Measurements from ENCODE around the gene TAS2R1. TPM values are rescaled to one million over a fixed set of nuclear protein-coding genes. Genes with fewer than 3 reads are reported as not detected.

Gene TAS2R1
- total RNA-seq, 1 donor, result not detected

DNA sequence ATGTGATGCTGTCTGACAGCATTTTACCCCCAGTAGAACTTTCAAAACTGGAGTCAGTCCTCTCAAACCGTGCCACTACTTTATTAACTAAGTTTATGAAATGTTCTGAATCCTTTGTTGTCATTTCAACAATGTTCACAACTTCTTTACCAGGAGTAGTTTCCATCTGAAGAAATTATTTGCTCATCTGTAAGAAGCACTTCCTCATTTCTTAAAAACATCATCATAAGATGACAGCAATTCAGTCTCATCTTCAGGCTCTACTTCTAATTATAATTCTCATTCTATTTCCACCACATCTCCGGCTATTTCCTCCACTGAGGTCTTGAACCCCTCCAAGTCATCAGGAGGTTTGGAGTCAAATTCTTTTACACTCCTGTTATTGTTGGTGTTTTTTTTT is 2.3 kb upstream of the TAS2R1 start:
- H3K4me1 ChIP-seq (ENCODE audit: insufficient read depth, low read length), result no peaks in the 10 kb centered on the region
- H3K27me3 ChIP-seq (ENCODE audit: insufficient read depth, low read length), result no peaks in the 10 kb centered on the region
- peaks cover 6% of the 10 kb centered on the region for H3K9me3 ChIP-seq (ENCODE audit: low read depth, low read length)
- no peak overlapping the region for H3K4me3 ChIP-seq (ENCODE audit: low read length)

DNA sequence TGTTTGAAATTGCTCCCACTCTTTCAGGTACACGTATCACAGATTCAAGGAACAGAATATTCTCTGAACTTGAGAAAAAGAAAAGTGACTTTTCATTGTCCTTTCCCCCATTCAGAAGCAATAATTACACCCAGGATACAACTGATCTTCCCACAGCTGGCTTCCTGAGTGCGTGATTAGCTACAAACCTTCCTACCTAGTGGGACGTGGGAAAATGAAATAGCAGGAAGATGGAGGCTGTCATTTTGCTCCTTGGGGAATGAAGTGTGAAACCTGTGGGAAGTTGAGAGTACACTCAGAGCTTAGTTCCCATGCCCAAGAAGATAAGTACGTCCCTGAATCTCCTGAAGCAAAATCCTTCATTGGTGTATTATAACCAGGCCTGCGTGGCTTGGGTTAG is 2.6 kb downstream of the TAS2R1 start:
- no peaks in the 10 kb centered on the region for H3K27me3 ChIP-seq (ENCODE audit: insufficient read depth, low read length)
- H3K9me3 ChIP-seq (ENCODE audit: low read depth, low read length), result no peaks in the 10 kb centered on the region
- no peak overlapping the region for H3K4me3 ChIP-seq (ENCODE audit: low read length)
- H3K4me1 ChIP-seq (ENCODE audit: insufficient read depth, low read length), result no peaks in the 10 kb centered on the region

DNA sequence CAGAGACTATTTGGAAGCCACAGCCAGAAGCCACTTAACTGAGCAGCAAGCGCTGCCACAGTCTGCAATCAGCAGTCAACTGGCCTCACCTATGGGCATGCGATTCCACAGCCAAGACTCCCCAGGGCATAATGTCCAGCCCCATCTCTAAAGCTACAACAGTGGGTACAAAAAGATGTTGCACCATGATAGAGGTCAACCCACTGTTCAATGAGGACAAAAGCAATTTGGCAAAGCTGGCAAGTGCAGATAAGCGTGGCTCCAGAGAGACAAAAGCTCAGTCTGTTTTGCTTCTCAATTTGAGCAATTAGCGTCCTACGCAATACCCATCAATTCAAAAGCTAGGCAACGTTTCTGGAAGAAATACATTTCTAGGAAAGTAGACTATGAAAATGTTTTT is 3.2 kb downstream of the TAS2R1 start:
- H3K9me3 ChIP-seq (ENCODE audit: low read depth, low read length), result no peaks in the 10 kb centered on the region
- H3K27me3 ChIP-seq (ENCODE audit: insufficient read depth, low read length), result no peaks in the 10 kb centered on the region
- H3K4me1 ChIP-seq (ENCODE audit: insufficient read depth, low read length), result no peaks in the 10 kb centered on the region
- H3K4me3 ChIP-seq (ENCODE audit: low read length), result no peak overlapping the region

- Histone ChIP-seq H3K9me3 (ENCODE audit: low read depth, low read length) (no peaks in the 10 kb centered on the region), H3K4me3 (ENCODE audit: low read length) (no peak overlapping the region), H3K27me3 (ENCODE audit: insufficient read depth, low read length) (no peaks in the 10 kb centered on the region), H3K4me1 (ENCODE audit: insufficient read depth, low read length) (no peaks in the 10 kb centered on the region)
Measured at GRCh38 chr5:9625731-9626130, 4.4 kb downstream of the TAS2R1 start.

DNA sequence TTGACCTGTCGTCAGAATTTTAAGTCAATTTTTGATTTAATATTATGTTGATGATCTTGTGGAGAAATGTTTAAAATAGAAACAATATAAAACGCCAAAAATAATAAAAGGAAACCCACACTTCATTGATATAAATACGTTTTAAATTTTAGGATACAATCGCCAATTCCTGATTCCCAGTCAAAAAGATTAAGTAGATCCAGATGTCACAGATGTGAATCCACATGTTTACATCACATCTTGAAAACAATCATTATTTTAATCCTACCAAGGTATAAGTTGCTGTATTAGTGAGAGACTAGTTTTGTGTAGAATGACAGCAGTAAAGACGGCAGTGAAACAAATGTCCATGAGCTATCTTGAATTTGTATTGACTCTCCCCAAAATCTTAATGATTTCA is 4.9 kb downstream of the TAS2R1 start:
- Histone ChIP-seq H3K9me3 (ENCODE audit: low read depth, low read length) (no peaks in the 10 kb centered on the region), H3K4me1 (ENCODE audit: insufficient read depth, low read length) (no peaks in the 10 kb centered on the region), H3K4me3 (ENCODE audit: low read length) (no peak overlapping the region), H3K27me3 (ENCODE audit: insufficient read depth, low read length) (no peaks in the 10 kb centered on the region)

DNA sequence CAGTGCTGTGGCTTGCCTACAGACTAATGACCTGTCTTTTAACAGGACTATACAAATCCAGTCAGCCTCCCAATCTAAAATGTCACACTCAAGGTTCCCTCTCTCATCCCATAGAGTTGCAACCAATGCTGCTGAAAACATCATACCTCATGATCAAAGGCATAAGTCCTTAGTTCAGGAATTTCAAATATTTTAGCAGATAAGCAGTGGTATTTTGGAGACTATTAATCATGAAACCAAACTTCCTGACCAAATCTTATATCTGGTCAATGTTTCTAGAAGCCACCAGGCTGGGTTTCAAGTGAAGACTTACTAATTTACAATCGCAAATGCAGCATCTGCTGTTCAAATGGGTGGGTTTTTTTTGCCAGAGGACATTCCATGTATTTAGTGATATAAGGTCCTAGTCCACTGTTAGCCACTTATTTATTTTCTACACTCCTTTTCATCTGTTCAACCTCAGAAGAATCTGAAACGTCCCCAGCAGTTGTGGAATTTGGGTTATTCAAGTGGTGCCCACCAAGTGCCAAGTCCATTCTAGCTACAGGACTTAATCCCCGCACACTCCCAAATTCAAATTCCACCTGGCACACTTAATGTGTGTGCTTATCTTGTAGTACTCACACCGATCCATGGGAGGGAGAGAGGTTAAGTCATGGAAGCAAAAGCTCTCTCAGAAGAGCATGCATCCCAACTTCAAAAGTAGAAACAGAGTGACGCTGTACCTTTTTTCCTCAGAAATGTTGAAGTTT is 5.8 kb downstream of the TAS2R1 start:
- Histone ChIP-seq H3K4me1 (ENCODE audit: insufficient read depth, low read length) (no peaks in the 10 kb centered on the region), H3K9me3 (ENCODE audit: low read depth, low read length) (no peaks in the 10 kb centered on the region), H3K27me3 (ENCODE audit: insufficient read depth, low read length) (no peaks in the 10 kb centered on the region), H3K4me3 (ENCODE audit: low read length) (no peak overlapping the region)

- H3K27me3 ChIP-seq (ENCODE audit: insufficient read depth, low read length), result no peaks in the 10 kb centered on the region
- no peaks in the 10 kb centered on the region for H3K4me1 ChIP-seq (ENCODE audit: insufficient read depth, low read length)
- no peak overlapping the region for H3K4me3 ChIP-seq (ENCODE audit: low read length)
- no peaks in the 10 kb centered on the region for H3K9me3 ChIP-seq (ENCODE audit: low read depth, low read length)
Measured at GRCh38 chr5:9623661-9624060, 6.5 kb downstream of the TAS2R1 start.

GRCh38 chr5:9622971-9623421 is 7.2 kb downstream of the TAS2R1 start:
- no peak overlapping the region for H3K4me3 ChIP-seq (ENCODE audit: low read length)
- H3K27me3 ChIP-seq (ENCODE audit: insufficient read depth, low read length), result no peaks in the 10 kb centered on the region
- no peaks in the 10 kb centered on the region for H3K9me3 ChIP-seq (ENCODE audit: low read depth, low read length)
- no peaks in the 10 kb centered on the region for H3K4me1 ChIP-seq (ENCODE audit: insufficient read depth, low read length)

GRCh38 chr5:9621379-9621903 is 8.7 kb downstream of the TAS2R1 start:
- Histone ChIP-seq H3K4me1 (ENCODE audit: insufficient read depth, low read length) (no peaks in the 10 kb centered on the region), H3K4me3 (ENCODE audit: low read length) (no peak overlapping the region), H3K9me3 (ENCODE audit: low read depth, low read length) (no peaks in the 10 kb centered on the region), H3K27me3 (ENCODE audit: insufficient read depth, low read length) (no peaks in the 10 kb centered on the region)

- Histone ChIP-seq H3K27me3 (ENCODE audit: insufficient read depth, low read length) (no peaks in the 10 kb centered on the region), H3K9me3 (ENCODE audit: low read depth, low read length) (no peaks in the 10 kb centered on the region), H3K4me3 (ENCODE audit: low read length) (no peak overlapping the region), H3K4me1 (ENCODE audit: insufficient read depth, low read length) (no peaks in the 10 kb centered on the region)
Measured at GRCh38 chr5:9619331-9620092, 10.6 kb downstream of the TAS2R1 start.

DNA sequence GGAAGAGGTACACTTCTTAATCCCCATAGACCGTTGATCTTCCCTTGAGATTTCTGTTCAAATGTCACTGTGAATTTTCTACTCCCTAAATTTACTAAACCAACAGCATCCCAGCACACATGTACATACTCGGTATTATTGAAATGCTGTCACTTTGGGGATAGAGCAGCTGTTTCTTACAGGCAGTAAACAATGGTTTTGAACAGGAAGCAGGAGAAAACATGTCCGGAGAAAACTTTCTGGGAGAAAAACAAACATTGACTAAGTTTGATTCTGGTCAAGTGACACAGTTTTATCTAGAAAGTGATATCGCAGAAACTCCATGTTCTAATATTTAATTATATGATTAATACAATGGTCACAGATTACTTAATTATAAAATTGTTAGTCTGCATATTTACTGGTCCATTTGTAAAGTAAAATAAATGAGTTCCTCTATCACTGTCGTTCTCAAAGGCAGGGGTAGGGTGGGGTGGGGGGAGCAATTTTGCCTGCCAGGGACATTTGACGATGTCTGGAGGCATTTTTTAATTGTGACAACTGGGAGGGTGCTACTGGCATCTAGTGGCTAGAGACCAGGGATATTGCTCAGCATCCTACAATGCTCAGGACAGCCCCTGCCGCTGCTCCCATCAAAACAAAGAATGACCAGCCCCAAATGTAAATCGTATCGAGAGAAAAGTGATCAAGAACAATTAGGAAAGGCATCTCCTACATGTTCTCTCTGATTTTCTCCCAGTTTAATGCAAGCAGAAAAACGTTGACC is 12.2 kb downstream of the TAS2R1 start:
- Histone ChIP-seq H3K4me3 (ENCODE audit: low read length) (no peak overlapping the region), H3K27me3 (ENCODE audit: insufficient read depth, low read length) (no peaks in the 10 kb centered on the region), H3K9me3 (ENCODE audit: low read depth, low read length) (no peaks in the 10 kb centered on the region), H3K4me1 (ENCODE audit: insufficient read depth, low read length) (no peaks in the 10 kb centered on the region)

DNA sequence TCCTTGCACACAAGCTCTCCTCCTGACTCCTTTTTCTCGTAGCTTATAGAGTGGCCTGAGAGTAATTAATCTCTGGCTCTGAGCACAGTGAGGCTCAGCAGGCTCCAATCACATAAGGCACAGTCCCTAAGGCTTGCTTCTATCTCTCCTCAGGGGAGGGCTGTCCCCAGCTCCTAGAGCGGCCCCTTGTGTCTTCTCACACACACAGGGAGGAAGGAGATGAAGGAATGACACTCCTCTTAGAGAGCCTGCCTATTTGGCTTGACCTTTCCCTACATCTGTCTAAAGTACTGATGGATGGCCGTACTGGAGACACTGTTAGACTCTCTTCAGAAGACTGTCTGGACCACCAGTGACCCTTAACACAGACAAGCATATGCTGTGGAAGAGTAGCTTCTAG is 12.9 kb downstream of the TAS2R1 start:
- no peaks in the 10 kb centered on the region for H3K9me3 ChIP-seq (ENCODE audit: low read depth, low read length)
- no peak overlapping the region for H3K4me3 ChIP-seq (ENCODE audit: low read length)
- no peaks in the 10 kb centered on the region for H3K27me3 ChIP-seq (ENCODE audit: insufficient read depth, low read length)
- no peaks in the 10 kb centered on the region for H3K4me1 ChIP-seq (ENCODE audit: insufficient read depth, low read length)

GRCh38 chr5:9615331-9615730 is 14.8 kb downstream of the TAS2R1 start:
- H3K9me3 ChIP-seq (ENCODE audit: low read depth, low read length), result no peaks in the 10 kb centered on the region
- H3K4me1 ChIP-seq (ENCODE audit: insufficient read depth, low read length), result no peaks in the 10 kb centered on the region
- H3K27me3 ChIP-seq (ENCODE audit: insufficient read depth, low read length), result no peaks in the 10 kb centered on the region
- no peak overlapping the region for H3K4me3 ChIP-seq (ENCODE audit: low read length)

DNA sequence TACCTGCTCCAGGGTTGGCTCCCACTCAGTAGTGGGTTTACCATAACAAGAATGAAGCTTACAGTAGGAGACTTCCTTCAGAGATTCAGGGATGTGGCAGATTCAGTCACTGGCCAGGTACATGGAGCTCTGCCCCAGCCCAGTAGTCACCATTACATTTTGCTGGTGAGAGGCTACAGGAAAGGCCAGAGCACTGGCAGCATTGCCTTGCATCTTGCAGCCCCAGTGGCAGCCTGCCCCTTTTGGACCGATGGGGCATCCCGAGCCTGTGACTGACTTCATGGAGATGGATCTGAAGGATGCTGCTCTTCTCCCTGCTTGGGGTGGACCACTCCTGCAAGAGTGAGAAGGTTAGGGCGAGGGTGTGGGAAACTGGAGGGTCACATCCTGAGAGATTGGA is 16.8 kb downstream of the TAS2R1 start:
- Histone ChIP-seq H3K27me3 (ENCODE audit: insufficient read depth, low read length) (no peaks in the 10 kb centered on the region), H3K9me3 (ENCODE audit: low read depth, low read length) (no peaks in the 10 kb centered on the region), H3K4me1 (ENCODE audit: insufficient read depth, low read length) (no peaks in the 10 kb centered on the region), H3K4me3 (ENCODE audit: low read length) (no peak overlapping the region)

- no peaks in the 10 kb centered on the region for H3K9me3 ChIP-seq (ENCODE audit: low read depth, low read length)
- no peaks in the 10 kb centered on the region for H3K27me3 ChIP-seq (ENCODE audit: insufficient read depth, low read length)
- no peaks in the 10 kb centered on the region for H3K4me1 ChIP-seq (ENCODE audit: insufficient read depth, low read length)
- no peak overlapping the region for H3K4me3 ChIP-seq (ENCODE audit: low read length)
Measured at GRCh38 chr5:9610969-9611368, 19.2 kb downstream of the TAS2R1 start.
